Right forelimb (tissue), 1 donor: ENCODE measurements around the gene TXNDC17.
A peak's percentile ranks its signal among the peaks of the same experiment; 100 is the strongest.

Experiments
- DNase-seq: peaks from one replicate; pipeline ENCODE4 v3.0.0-alpha.2; 2018

Gene TXNDC17

GRCh38 chr17:6666077-6666521 lies 25.2 kb downstream of the TXNDC17 start:
- DNase-seq, result peak; percentile 79

DNA sequence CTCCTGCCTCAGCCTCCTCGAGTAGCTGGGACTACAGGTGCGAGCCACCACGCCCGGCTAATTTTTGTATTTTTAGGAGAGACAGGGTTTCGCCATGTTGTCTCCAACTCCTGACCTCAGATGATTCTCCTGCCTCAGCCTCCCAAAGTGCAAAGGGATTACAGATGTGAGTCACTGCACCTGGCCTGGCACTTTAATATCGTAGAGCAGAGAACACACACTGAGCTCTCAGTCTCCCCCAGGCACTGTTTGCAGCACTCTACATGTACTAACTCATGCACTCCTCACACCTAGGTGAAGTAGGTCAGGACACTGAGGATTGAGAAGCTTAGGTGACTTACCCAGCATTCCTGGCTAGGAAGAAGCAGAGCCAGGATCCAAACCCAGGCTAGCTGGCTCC lies 25.7 kb downstream of the TXNDC17 start:
- DNase-seq, result no peak

DNA sequence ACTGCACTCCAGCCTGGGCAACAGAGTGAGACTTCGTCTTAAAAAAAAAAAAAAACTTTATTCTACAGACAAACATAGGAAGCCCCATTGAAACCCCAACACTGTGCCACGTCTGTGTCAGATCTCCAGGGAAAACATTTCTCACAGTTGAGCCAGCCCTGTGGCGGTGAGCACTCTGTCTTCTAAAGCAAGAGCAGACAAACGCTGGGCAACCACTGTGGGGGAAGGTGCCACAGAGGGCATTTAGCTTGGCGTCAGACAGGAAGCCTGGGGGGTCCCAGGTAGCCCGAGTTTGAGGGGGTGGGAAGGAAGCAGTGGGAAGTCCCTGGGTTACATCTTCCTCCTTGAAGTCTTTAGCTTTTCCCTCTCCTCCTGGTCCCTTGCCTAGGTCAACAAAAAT lies 26.7 kb downstream of the TXNDC17 start:
- DNase-seq, result no peak

GRCh38 chr17:6668219-6668618 lies 27.4 kb downstream of the TXNDC17 start:
- no peak for DNase-seq

GRCh38 chr17:6668727-6669425 lies 28.0 kb downstream of the TXNDC17 start:
- no peak for DNase-seq

DNA sequence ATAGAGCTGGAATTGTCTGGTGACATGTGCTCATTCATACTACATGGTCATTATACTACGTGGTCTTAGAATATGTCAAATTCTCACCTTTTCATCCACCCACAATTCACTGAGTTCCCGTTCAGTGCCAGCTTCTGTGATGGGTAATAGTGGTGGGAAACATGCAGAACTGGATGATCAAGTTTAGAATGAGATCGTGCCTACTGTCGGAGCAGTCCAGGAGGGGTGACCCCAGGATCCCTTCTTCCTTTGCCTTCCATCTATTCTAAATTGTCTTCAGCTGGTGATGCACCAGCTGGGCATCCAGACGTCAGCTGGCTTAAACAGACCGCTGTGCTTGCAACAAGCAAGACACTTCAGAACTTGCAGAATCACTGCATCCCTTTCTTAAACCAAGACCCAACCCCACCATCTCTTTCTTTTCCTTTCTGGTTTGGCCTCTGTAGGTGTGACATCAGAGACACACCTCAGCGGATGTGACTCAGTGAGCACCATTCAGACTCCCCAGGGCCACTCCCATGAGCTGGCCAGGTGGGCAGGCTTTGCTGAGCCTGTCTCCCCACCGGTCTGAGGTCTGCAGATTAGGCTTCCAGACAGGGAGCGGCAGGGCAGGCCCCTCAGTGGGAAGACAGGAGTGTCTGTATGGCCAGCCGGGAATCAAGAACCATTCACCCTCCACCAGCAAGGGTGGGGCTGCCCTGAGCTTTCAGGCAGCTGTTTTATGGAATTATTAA lies 28.8 kb downstream of the TXNDC17 start:
- DNase-seq, result no peak

- no peak for DNase-seq
These were observed 29.7 kb downstream of the TXNDC17 start for GRCh38 chr17:6670571-6670970.

GRCh38 chr17:6670999-6671398 lies 30.1 kb downstream of the TXNDC17 start:
- DNase-seq, result no peak

DNA sequence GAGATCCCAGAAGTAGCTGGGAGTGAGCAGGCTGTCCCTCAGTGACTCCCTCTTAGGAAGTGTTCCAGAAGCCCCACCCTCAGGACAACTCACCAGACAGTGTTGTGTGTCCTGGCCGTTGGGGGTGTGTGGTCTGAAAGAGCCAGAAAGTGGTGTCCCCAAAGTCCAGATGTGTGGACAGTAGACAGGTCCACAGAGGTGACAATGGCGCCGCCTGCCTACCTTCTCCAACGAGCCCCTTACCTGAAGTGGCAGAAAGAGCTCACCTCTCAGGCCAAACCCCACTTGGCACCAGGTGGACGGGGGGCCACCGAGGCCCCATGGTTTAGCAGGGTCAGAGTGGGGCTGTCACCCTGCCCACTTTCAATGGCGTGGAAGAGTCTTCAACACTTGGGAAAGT lies 30.6 kb downstream of the TXNDC17 start:
- no peak for DNase-seq

- no peak for DNase-seq
These were observed 33.7 kb downstream of the TXNDC17 start for GRCh38 chr17:6674586-6674985.

DNA sequence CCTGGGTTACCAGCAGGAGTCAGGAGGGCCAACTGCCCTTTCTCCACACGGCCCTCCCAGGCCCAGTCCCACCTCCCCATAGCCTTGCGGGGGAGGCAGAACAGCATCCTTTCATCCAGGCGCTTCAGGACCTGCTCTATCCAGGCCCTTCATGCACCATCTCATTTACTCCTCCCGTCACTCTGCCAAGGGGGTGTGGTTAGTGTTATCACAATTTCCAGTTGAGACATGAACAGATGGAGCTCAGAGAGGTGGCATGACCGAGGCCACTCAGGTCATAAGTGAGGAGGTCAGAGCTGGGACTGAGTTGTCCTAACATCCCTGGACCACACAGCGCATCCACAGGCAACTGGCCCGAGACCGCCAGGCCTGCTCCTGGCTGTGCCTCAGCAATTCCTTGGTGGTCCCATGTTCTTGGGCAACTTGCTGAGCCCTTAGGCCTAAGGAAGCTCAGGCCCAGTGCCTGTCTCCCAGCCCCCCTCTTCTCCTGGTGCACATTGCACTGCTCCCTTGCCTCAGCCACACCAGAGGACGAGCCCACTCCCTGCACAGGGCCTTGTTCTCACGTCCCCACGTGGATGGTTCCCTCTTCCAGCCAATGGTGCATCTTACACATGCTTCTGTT lies 34.5 kb downstream of the TXNDC17 start:
- no peak for DNase-seq

GRCh38 chr17:6676802-6677157 lies 35.9 kb downstream of the TXNDC17 start:
- DNase-seq, result no peak

DNA sequence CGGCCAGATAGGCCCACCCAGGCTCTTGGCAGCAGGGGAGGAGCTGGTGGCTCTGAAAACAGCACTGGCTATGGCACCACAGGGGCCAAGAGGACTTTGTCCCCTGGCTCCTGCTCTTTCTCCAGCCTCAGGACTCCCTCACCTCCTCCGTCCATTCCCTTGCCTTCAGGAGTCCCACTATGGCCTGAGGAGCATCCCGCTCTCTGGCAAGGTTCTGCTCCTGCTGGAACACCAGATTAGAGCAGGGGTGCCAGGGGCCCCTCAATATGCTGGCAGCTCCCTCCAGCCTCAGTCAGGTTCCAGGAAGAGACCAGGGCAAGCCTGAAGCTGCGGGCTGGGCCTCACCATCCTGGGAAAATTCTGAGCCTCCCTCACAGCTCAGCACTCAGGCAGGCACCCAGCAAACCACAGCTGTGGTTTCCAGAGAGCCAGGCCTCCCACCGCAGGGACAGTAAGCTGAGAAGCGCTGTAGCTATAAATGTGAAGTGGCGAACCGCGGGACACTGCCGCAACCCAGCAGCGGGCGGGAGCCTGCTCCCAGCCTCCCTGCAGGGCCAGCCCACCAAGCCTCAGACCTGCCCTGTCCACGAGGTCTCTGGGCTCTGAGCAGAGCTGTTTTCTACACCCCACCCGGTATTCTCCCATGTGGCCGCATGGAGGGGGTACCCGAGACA lies 36.4 kb downstream of the TXNDC17 start:
- DNase-seq, result peak; percentile 73

DNA sequence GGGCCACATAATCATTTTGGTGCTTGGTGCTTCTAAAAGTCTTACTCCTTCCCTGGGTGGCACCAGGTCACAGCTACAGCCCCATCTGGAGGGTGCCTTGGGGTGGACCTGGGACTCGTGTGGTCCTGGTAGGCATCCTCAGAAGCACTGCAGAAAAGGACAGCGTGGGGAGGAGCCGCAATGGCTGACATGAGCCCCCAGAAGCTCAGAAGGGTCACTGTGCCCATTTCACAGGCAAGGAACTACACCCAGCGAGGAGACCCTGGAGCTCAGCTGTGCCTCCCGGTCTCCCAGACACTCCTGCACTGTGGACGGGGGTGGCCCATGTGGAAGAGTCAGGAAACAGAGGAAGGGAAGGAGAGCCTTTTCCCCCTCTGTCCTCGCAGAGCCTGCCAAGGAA lies 37.1 kb downstream of the TXNDC17 start:
- DNase-seq, result no peak

GRCh38 chr17:6679241-6679640 lies 38.4 kb downstream of the TXNDC17 start:
- DNase-seq, result no peak

- DNase-seq, result no peak
These were observed 40.3 kb downstream of the TXNDC17 start for GRCh38 chr17:6681176-6681575.

- DNase-seq, result no peak
These were observed 40.8 kb downstream of the TXNDC17 start for GRCh38 chr17:6681671-6682070.

DNA sequence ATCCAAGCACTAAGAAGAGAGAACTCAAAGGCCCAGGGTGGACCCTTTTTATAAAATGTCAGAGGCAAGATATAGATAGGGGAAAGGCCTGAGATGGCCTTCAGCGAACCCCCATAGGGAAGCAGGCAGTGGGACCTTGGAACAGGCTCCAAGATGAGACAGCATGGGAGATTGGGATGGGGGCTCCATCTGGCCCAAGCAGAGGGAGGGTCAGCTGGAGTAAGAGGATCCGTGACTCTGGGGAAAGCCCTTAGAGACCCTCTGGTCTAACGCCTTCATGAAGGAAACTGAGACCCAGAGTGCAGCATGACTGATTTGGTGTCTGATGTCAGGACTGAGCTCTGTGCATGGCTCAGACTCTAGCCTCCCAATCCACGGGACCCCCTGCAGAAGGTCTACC lies 41.5 kb downstream of the TXNDC17 start:
- DNase-seq, result no peak

- no peak for DNase-seq
These were observed 42.3 kb downstream of the TXNDC17 start for GRCh38 chr17:6683081-6683684.

DNA sequence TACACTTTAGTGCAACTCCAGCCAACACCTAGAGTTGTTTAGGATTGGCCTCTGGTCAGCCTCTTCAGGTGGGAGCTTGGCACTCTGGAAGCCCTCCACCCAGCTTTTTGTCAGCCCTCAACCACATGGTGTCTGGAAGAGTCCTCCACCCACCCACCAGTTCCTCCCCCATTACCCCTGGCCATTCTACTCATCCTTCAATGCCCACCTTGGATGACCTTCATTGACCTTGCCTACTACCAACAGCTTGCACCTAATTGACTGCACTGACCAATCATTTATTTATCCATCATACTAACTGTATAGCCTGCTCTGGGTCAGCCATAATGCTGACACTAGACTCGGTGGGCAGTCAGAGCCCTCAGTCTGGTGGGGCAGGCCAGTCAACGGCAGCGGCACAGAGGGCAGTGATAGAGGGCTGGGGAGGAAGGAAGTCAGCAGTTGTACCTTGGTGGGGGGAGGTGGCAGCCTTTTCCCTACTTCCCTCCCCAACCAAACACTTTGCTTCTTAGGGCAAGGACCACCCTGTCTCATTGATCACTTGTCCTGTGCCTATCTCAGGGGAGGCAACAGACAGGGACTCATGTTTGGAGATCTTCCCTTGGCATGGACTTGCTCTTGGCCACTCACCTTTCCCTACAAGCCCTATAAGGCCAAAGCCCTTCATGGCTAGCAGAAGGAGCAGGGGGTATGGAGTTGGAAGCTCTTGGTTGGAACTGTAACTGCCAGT lies 43.0 kb downstream of the TXNDC17 start:
- no peak for DNase-seq

DNA sequence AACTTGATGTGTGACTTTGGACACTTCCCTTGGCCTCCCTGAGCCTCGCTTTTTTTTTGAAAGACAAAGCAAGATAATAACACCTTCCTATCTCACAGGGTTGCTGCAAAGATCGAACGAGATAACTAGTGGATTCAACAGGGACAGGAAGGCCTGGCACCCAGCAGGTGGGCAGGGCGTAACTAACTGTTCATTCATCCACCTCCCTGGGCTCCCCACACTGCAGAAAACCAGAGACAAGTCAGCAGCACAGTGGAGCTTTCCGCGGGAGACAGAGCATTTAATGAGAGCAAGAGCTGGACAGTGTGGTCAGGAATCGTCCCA lies 43.6 kb downstream of the TXNDC17 start:
- no peak for DNase-seq

- no peak for DNase-seq
These were observed 44.3 kb downstream of the TXNDC17 start for GRCh38 chr17:6684881-6685767.
